GM19025 (cell line): ENCODE data around the gene C21orf58.

Source experiments
- ATAC-seq: cut with Tn5 transposase; IDR thresholded peaks from one replicate; pipeline ENCODE4 v1.9.1; 2021; ENCODE audit warnings: mild to moderate bottlenecking, low read depth, moderate library complexity; ENCODE audit not compliant: unreplicated experiment

The C21orf58 gene

DNA sequence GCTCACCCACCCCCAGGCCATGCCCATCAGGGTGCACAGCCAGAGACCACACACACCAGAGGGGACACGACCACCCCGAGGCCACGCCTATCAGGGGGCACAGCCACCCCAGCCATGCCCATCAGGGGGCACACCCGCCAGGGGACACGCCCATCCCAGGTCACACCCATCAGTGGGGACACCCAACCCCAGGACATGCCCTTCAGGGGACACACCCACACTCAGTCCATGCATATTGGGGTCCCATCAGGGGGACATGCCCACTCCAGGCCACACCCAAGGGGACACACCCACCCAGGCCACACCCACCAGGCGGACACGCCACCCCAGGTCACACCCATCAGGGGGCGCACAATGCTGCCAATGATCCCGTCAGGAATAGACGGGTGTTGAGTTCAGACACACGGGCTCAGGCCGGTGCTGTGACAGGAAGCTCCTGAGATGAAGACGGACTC, 59.0 kb downstream of the C21orf58 start:
- ATAC-seq = no peak

DNA sequence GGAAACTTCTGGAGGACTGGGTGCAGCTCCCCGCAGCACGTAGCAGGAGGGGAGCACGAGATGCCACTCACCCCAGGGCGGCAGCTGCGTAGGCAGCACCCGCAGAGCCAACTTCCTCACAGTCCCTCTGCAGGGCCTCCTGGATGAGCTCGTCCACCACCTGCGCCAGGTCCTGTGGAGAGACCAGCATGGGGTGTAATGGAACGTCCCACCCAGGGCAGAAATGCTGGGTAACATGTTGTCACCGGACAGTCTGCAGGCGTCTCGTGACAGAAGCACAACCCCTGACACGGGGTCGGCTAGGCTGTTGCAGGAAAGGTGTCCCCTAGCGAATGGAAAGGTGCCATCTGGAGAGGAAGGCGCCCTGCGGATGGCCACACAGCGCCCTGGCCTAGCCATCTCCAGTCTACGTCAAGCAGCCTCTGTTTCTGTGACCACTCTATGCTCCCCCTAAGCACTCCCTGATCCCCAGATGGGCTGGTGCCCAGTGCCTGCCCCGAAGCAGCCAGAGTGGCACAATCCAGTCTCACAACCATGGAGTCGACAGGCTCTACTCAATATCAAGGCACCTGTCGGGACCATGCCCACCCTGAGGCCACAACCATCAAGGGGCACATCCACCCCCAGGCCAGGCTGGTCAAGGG, 59.5 kb downstream of the C21orf58 start:
- no peak for ATAC-seq

- ATAC-seq = no peak
Measured at GRCh38 chr21:46256501-46256994, 67.1 kb downstream of the C21orf58 start.

GRCh38 chr21:46255758-46256337, 67.8 kb downstream of the C21orf58 start:
- no peak for ATAC-seq

- ATAC-seq = no peak
Measured at GRCh38 chr21:46255166-46255565, 68.5 kb downstream of the C21orf58 start.

DNA sequence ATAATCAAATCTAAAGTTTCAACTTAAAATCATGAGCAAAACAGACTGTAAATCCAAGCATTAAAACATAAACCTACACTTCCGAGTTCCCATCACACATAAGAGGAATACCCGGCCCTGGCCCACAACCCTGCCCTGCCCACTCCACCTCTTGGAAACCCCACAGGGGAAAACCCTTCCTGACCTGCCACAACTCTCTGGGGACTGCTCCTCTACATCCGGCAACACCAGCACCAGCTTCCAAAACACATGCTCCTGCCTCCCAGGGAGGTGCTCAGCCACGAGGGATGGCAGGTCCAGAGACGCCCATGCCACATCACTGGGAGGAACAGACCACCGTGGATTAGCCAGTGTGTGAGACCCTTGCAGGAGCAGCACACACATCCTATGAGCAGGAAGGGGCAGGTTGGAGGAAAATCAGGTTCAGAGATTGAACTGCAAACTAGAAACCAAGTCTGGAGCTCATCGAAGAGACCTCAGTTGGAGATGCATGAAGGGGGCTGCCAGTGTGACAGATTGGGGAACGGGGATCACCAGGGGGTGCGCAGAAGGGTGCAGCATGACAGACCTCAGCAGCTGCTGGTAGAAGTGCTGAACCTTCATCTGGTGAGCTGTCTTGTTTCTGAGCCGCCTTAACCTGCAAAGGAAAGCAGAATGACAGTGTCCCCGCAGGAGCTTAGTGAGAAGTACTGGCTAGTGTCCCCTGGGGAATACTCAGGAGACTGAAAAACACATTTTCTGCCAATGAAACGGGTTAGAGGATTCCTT, 69.3 kb downstream of the C21orf58 start:
- ATAC-seq = no peak

DNA sequence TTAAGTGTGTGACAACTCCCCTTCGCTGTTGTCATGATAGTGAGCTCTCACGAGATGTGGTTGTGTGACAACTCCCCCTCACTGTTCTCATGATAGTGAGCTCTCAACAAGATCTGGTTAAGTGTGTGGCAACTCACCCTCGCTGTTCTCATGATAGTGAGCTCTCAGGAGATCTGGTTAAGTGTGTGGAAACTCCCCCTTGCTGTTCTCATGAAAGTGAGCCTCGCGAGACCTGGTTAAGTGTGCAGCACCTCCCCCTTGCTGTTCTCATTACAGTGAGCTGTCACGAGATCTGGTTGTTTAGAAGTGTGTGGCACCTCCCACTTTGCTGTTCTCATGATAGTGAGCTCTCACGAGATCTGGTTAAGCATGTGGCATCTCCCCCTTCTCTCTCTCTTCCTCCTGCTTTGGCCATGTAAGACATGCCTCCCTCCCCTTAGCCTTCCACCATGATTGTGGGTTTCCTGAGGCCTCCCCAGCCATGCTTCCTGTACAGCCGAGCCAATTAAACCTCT, 70.0 kb downstream of the C21orf58 start:
- no peak for ATAC-seq

- ATAC-seq = no peak
Measured at GRCh38 chr21:46252840-46253239, 70.8 kb downstream of the C21orf58 start.
